GM12878 (cell line): ENCODE results near the gene DNAJC5G. TPM values are rescaled to one million over a fixed set of nuclear protein-coding genes. Genes with fewer than 3 reads are reported as not detected.

Experiments
- ATAC-seq: fragments of 200-7000 bp; cut with Tn5 transposase; 3 replicates; pipeline ENCODE4 v1.9.1; 2020; ENCODE audit warnings: mild to moderate bottlenecking, moderate library complexity
- Bru-seq: library from RNA; stranded (reverse); fragments of 400-500 nt; gene quantifications from one replicate; lab custom pipeline; 2021; lab: Mats Ljungman, UMichigan
- BruChase-seq, 2 experiments: library from RNA; stranded (reverse); fragments of 400-500 nt; gene quantifications; one replicate each; lab custom pipeline; 2021; lab: Mats Ljungman, UMichigan
- BruUV-seq: library from RNA; stranded (reverse); fragments of 400-500 nt; replicated peaks from 2 replicates; lab custom pipeline; 2021; lab: Mats Ljungman, UMichigan
- CTCF ChIA-PET: fragments of 300-600 bp; sonication (Branson Sonifier 250); formaldehyde crosslinking; extraction: SDS; loops from one replicate; lab custom pipeline; 2021; ENCODE audit warnings: inconsistent platforms; lab: Yijun Ruan, JAX
- POLR2A ChIA-PET: fragments of 350-600 bp; formaldehyde crosslinking; extraction: SDS; loops from one replicate; lab custom pipeline; 2021; ENCODE audit warnings: inconsistent platforms; lab: Charles Lee
- RAD21 ChIA-PET: fragments of 300-600 bp; sonication (Branson Sonifier 250); formaldehyde crosslinking; loops from one replicate; lab custom pipeline; 2023; ENCODE audit warnings: antibody characterized with exemption; ENCODE audit not compliant: unreplicated experiment; lab: Charles Lee
- SMC1A ChIA-PET: fragments of 300-600 bp; sonication (Branson Sonifier 250); formaldehyde crosslinking; loops from one replicate; lab custom pipeline; 2023; ENCODE audit not compliant: unreplicated experiment, uncharacterized antibody; lab: Charles Lee
- DNase-seq: peaks from one replicate; pipeline ENCODE4 v3.0.0-alpha.2; 2011; ENCODE audit warnings: low read depth, low spot score
- FAIRE-seq: peaks from 3 replicates; lab custom pipeline; 2011; peaks lifted over from hg19 to GRCh38; lab: Jason Lieb, UNC
- H2AFZ ChIP-seq: 2 replicates; pipeline ENCODE4 v1.6.0; 2011; ENCODE audit warnings: low read depth, low read length, control low read depth; ENCODE audit not compliant: control insufficient read depth
- H3K27ac ChIP-seq: 2 replicates; pipeline ENCODE4 v1.5.1; 2011; ENCODE audit warnings: control low read depth; ENCODE audit not compliant: control insufficient read depth, insufficient read depth
- H3K27me3 ChIP-seq, 2 experiments: replicated peaks in 1 of 2; 2 replicates each; pipeline versions ENCODE4 v1.6.0 to v1.6.1; 2011; ENCODE audit warnings: low read length in 1 of 2; ENCODE audit not compliant: control insufficient read depth in 2 of 2, insufficient read depth in 2 of 2
- H3K36me3 ChIP-seq, 2 experiments: 2 replicates each; pipeline ENCODE4 v1.5.1; 2011; ENCODE audit warnings: low read length in 1 of 2; ENCODE audit not compliant: control insufficient read depth in 2 of 2, insufficient read depth in 2 of 2
- H3K4me1 ChIP-seq: 2 replicates; pipeline ENCODE4 v1.6.1; 2011; ENCODE audit warnings: mild to moderate bottlenecking, low read length, moderate library complexity, mixed read lengths; ENCODE audit not compliant: control insufficient read depth, insufficient read depth
- H3K4me2 ChIP-seq: 2 replicates; pipeline ENCODE4 v1.6.0; 2011; ENCODE audit warnings: control low read depth; ENCODE audit not compliant: control insufficient read depth, insufficient read depth
- H3K4me3 ChIP-seq: fragments of 200-600 bp; sonication (generic); 2 replicates; pipeline ENCODE4 v1.5.1; 2016
- H3K79me2 ChIP-seq: 2 replicates; pipeline ENCODE4 v1.6.0; 2011; ENCODE audit warnings: low read length; ENCODE audit not compliant: control insufficient read depth, insufficient read depth
- H3K9ac ChIP-seq: 2 replicates; pipeline ENCODE4 v1.8.0; 2011; ENCODE audit warnings: low read length, control low read depth, mixed read lengths; ENCODE audit not compliant: control insufficient read depth, insufficient read depth
- H3K9me3 ChIP-seq: replicated peaks from 3 replicates; pipeline ENCODE4 v1.5.1; 2011; ENCODE audit warnings: mild to moderate bottlenecking, low read length; ENCODE audit not compliant: control insufficient read depth, insufficient read depth
- H4K20me1 ChIP-seq: 2 replicates; pipeline ENCODE4 v1.6.0; 2011; ENCODE audit not compliant: control insufficient read depth, insufficient read depth
- BHLHE40 ChIP-seq, 2 experiments: fragments of 450-650 bp in 1 of 2; IDR thresholded peaks; 2 replicates each; pipeline ENCODE4 v1.6.1; 2011 to 2017; ENCODE audit warnings: low read depth in 2 of 2, borderline replicate concordance in 1 of 2, improper control_type of control experiment in 1 of 2, low read length in 1 of 2, mild to moderate bottlenecking in 1 of 2
- CBX5 ChIP-seq: sonication (generic); IDR thresholded peaks from 2 replicates; pipeline ENCODE4 v1.6.1; 2016; ENCODE audit warnings: low read depth, moderate library complexity, mild to moderate bottlenecking, inconsistent platforms
- ETV6 ChIP-seq, 2 experiments: fragments of 450-650 bp in 1 of 2; IDR thresholded peaks in 1 of 2; conservative IDR thresholded peaks in 1 of 2; 2 replicates each; pipeline ENCODE4 v1.6.1; 2014; ENCODE audit warnings: antibody characterized with exemption in 1 of 2, borderline replicate concordance in 1 of 2, low read depth in 1 of 2, mild to moderate bottlenecking in 1 of 2, moderate library complexity in 1 of 2
- HDAC2 ChIP-seq: fragments of 200-600 bp; sonication (generic); IDR thresholded peaks from 2 replicates; pipeline ENCODE4 v1.6.1; 2017
- POLR2AphosphoS5 ChIP-seq: IDR thresholded peaks from 2 replicates; pipeline ENCODE4 v1.6.1; 2011; ENCODE audit warnings: mild to moderate bottlenecking, low read length, inconsistent platforms
- SUPT20H ChIP-seq: IDR thresholded peaks from 2 replicates; pipeline ENCODE4 v1.6.1; 2011; ENCODE audit warnings: low read depth, mild to moderate bottlenecking, low read length, moderate library complexity, borderline replicate concordance; ENCODE audit not compliant: control insufficient read depth
- WGBS: methylation state at CpG from one replicate; pipeline ENCODE4 v1.1.6; 2016; ENCODE audit warnings: low lambda C conversion rate; ENCODE audit not compliant: insufficient replicate concordance, insufficient coverage; ENCODE audit errors: missing lambda C conversion rate; 5-methylcytosine and 5-hydroxymethylcytosine counted together
- in situ Hi-C: fragments of 300-500 bp; cut with MboI; formaldehyde crosslinking; loops from 9 replicates; pipeline ENCODE4 v1.14.3; 2018; ENCODE audit warnings: mixed read lengths
- intact Hi-C: fragments of 100-400 bp; cut with micrococcal nuclease; formaldehyde crosslinking; loops from one replicate; pipeline ENCODE4 v1.14.2; 2022; ENCODE audit not compliant: unreplicated experiment
- long read RNA-seq, 2 experiments: library from polyadenylated mRNA; unstranded; transcript quantifications; one replicate each; pipeline ENCODE4 v2.0.0, GENCODE V29; 2019 to 2020
- polyA minus RNA-seq, 3 experiments: library from RNA; depleted of rRNA, polyadenylated mRNA; stranded (reverse); fragments of >200 nt; gene quantifications; 2 replicates each; pipeline ENCODE4 v1.2.3, GENCODE V29; 2011
- polyA plus RNA-seq, 11 experiments: library from polyadenylated mRNA; depleted of rRNA in 4 of 11; unstranded in 6 of 11; stranded (reverse) in 5 of 11; fragments of >200 nt; fragmentation: Nextera tagmentation in 4 of 11; fragmentation: Illumina TruSeq in 1 of 11; extraction: Ambion mirVana in 4 of 11; extraction: Trizol in 1 of 11; gene quantifications; 1 replicate in 1 of 11; 2 replicates in 10 of 11; pipeline versions ENCODE4 v1.2.1 to v1.2.3, GENCODE V29; 2011 to 2016; ENCODE audit warnings: inconsistent platforms in 2 of 11, missing spikeins in 2 of 11, low read depth in 1 of 11
- total RNA-seq, 4 experiments: library from RNA; depleted of rRNA in 3 of 4; stranded (reverse); fragments of >200 nt in 3 of 4; fragmentation: Illumina TruSeq in 1 of 4; extraction: Trizol in 1 of 4; gene quantifications; 2 replicates each; pipeline versions ENCODE4 v1.2.1 to v1.2.3, GENCODE V29; 2013 to 2021
- TF ChIP-seq, protein P1 (sequence below): fragments of 450-650 bp; IDR thresholded peaks from 2 replicates; pipeline ENCODE4 v1.6.1; 2017; ENCODE audit warnings: borderline replicate concordance
- TF ChIP-seq, protein P2 (sequence below): fragments of 450-650 bp; IDR thresholded peaks from 2 replicates; pipeline ENCODE4 v1.6.1; 2017; ENCODE audit warnings: mild to moderate bottlenecking, low read depth, inconsistent platforms; ENCODE audit not compliant: poor library complexity, severe bottlenecking
- TF ChIP-seq, protein P3 (sequence below): fragments of 450-650 bp; formaldehyde crosslinking; IDR thresholded peaks from 2 replicates; pipeline ENCODE4 v1.4.0; 2022; ENCODE audit warnings: mild to moderate bottlenecking, moderate library complexity

DNAJC5G gene, protein sequence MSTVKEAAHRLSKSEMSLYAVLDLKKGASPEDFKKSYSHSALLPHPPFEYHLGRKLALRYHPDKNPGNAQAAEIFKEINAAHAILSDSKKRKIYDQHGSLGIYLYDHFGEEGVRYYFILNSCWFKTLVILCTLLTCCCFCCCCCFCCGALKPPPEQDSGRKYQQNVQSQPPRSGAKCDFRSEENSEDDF
- not detected in 2 replicates for total RNA-seq (2013; cell fraction: nucleolus; rRNA removed)
- not detected in 2 replicates for total RNA-seq (2014; rRNA removed)
- total RNA-seq (2014; rRNA removed; fragmentation: Illumina TruSeq; extraction: Trizol) = not detected in 2 replicates
- total RNA-seq (2021) = not detected in 2 replicates
- not detected for polyA plus RNA-seq (2011; ENCODE audit: low read depth)
- polyA plus RNA-seq (2011; rRNA removed) = not detected in 2 replicates
- not detected in 2 replicates for polyA plus RNA-seq (2011; cell fraction: cytosol; rRNA removed)
- 0.07 TPM in 1 of 2 replicates, not detected in the other for polyA plus RNA-seq (2011; cell fraction: nucleus; rRNA removed)
- 0.23 TPM in 1 of 2 replicates, not detected in the other for polyA plus RNA-seq (2012)
- polyA plus RNA-seq (2014; fragmentation: Illumina TruSeq; extraction: Trizol) = not detected in 2 replicates
- polyA plus RNA-seq (2014; fragmentation: Nextera tagmentation; extraction: Ambion mirVana) = not detected
- not detected in 2 replicates for polyA plus RNA-seq (2014; rRNA removed)
- not detected for polyA plus RNA-seq (2016; fragmentation: Nextera tagmentation; extraction: Ambion mirVana)
- polyA minus RNA-seq (2011; rRNA and poly(A)+ RNA removed) = not detected in 2 replicates
- not detected in 2 replicates for polyA minus RNA-seq (2011; cell fraction: cytosol; rRNA and poly(A)+ RNA removed)
- not detected in 2 replicates for polyA minus RNA-seq (2011; cell fraction: nucleus; rRNA and poly(A)+ RNA removed)
- Bru-seq, nascent RNA = percentile 10 among the genes with signal in this experiment
- BruChase-seq, experiment 1, labeled RNA remaining after a 6-hour chase = percentile 10 among the genes with signal in this experiment
- BruChase-seq, experiment 2, labeled RNA remaining after a 2-hour chase = not detected
- long read RNA-seq, experiment 1 = 0 reads
- long read RNA-seq, experiment 2 = 0 reads

DNA sequence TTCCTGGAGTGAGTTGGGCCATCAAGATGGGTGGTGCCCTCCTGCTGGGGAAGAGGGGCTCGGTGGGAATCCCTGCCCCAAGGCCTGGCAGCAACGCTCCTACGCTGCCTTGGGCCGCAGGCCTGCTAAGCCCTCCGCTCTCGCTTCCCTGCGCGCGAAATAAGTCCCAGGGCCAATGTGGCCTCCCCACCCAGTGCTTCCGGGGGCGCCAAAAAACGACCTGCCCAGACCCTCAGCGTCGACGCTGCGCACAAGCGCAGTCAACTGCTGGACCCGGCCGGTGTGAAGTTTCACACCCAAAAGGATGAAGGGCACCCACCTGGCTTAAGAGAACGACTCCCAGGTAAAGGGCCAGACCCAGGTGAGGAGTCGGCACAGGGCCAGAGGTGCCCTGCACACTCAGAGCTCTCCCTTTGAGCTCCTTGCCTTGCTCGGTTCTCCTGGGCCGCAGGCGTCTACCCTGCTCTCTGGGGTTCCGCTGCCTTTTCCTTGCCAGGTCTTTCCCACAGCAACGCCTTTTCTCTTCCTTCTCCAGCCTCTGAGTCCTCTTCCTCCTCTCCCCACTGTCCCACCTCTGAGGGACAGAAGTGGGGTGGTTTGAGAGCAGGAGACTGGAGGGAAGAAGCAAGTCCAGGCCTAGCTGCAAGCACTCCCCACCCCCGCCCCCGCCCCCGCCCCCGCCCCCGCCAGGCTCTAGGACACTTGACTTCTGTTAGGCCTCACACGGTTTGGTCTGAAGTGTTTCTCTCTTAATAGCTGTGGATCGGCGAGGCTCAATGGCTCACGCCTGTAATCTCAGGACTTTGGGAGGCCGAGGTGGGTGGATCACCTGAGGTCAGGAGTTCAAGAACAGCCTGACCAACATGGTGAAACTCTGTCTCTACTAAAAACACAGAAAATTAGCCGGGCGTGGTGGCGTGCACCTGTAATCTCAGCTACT lies at the start of gene DNAJC5G:
DNAJC5G (plus strand) TSS at position 223 of the 940 bp plus-strand sequence. CDS start 1,296 bp downstream, outside the sequence.
- POLR2A ChIA-PET = interaction anchor here (0.5 kb wide), 1 partner anchor 11 kb away, joined by 4 read pairs; no protein-coding TSS in a partner anchor
- 58% methylated on average over 34 of the region's 39 CpGs for WGBS
- no peak for ATAC-seq
- SMC1A ChIA-PET = no interaction called here
- in situ Hi-C loops = no loop called here
- Histone ChIP-seq H3K27ac (no peak within 1 kb of the TSS), H4K20me1 (no peaks in the 10 kb centered on the region), H3K4me3 (no peak within 1 kb of the TSS), H3K36me3 (no peaks in the 10 kb centered on the region), H3K27me3 (no peaks in the 10 kb centered on the region), H3K4me2 (no peak within 1 kb of the TSS), H3K9ac (no peak within 1 kb of the TSS), H3K4me1 (peaks cover 3% of the 10 kb centered on the region; the same call in 1 of the 2 replicates), H3K9me3 (no peaks in the 10 kb centered on the region), H2AFZ (no peak within 1 kb of the TSS), H3K79me2 (no peaks in the 10 kb centered on the region)
- CTCF ChIA-PET = interaction anchor here (0.7 to 9.6 kb wide), 2 partner anchors 24 to 176 kb away, joined by 3 to 132 read pairs; no protein-coding TSS in a partner anchor
- RAD21 ChIA-PET = interaction anchor here (1.1 kb wide), 1 partner anchor 26 kb away, joined by 3 read pairs; no protein-coding TSS in a partner anchor
- FAIRE-seq = no peak
- intact Hi-C loops = no loop called here
- no peak for DNase-seq
- BruUV-seq = no TSS peak
- TF ChIP-seq BHLHE40 (IDR thresholded peaks at IDR 0.05; ENCODE audit: borderline replicate concordance in 1 of 2, low read depth in 2 of 2, low read length in 1 of 2) (no peak), SUPT20H (no peak), HDAC2 (no peak), CBX5 (no peak), POLR2AphosphoS5 (no peak), ETV6 (conservative IDR thresholded peaks at IDR 0.05 in 1 of 2, IDR thresholded peaks at IDR 0.05 in 1 of 2; ENCODE audit: borderline replicate concordance in 1 of 2, low read depth in 1 of 2) (no peak)
- TF ChIP-seq, protein P1, sequence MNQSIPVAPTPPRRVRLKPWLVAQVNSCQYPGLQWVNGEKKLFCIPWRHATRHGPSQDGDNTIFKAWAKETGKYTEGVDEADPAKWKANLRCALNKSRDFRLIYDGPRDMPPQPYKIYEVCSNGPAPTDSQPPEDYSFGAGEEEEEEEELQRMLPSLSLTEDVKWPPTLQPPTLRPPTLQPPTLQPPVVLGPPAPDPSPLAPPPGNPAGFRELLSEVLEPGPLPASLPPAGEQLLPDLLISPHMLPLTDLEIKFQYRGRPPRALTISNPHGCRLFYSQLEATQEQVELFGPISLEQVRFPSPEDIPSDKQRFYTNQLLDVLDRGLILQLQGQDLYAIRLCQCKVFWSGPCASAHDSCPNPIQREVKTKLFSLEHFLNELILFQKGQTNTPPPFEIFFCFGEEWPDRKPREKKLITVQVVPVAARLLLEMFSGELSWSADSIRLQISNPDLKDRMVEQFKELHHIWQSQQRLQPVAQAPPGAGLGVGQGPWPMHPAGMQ = no peak
- TF ChIP-seq, protein P2, sequence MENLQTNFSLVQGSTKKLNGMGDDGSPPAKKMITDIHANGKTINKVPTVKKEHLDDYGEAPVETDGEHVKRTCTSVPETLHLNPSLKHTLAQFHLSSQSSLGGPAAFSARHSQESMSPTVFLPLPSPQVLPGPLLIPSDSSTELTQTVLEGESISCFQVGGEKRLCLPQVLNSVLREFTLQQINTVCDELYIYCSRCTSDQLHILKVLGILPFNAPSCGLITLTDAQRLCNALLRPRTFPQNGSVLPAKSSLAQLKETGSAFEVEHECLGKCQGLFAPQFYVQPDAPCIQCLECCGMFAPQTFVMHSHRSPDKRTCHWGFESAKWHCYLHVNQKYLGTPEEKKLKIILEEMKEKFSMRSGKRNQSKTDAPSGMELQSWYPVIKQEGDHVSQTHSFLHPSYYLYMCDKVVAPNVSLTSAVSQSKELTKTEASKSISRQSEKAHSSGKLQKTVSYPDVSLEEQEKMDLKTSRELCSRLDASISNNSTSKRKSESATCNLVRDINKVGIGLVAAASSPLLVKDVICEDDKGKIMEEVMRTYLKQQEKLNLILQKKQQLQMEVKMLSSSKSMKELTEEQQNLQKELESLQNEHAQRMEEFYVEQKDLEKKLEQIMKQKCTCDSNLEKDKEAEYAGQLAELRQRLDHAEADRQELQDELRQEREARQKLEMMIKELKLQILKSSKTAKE = no peak
- TF ChIP-seq, protein P3, sequence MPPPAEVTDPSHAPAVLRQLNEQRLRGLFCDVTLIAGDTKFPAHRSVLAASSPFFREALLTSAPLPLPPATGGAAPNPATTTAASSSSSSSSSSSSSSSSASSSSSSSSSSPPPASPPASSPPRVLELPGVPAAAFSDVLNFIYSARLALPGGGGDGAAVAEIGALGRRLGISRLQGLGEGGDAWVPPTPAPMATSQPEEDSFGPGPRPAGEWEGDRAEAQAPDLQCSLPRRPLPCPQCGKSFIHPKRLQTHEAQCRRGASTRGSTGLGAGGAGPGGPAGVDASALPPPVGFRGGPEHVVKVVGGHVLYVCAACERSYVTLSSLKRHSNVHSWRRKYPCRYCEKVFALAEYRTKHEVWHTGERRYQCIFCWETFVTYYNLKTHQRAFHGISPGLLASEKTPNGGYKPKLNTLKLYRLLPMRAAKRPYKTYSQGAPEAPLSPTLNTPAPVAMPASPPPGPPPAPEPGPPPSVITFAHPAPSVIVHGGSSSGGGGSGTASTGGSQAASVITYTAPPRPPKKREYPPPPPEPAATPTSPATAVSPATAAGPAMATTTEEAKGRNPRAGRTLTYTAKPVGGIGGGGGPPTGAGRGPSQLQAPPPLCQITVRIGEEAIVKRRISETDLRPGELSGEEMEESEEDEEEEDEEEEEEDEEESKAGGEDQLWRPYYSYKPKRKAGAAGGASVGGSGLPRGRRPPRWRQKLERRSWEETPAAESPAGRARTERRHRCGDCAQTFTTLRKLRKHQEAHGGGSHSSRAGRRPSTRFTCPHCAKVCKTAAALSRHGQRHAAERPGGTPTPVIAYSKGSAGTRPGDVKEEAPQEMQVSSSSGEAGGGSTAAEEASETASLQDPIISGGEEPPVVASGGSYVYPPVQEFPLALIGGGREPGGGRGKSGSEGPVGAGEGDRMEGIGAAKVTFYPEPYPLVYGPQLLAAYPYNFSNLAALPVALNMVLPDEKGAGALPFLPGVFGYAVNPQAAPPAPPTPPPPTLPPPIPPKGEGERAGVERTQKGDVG (CRISPR knock-in tag) = no peak
